PC-3 (cell line): ENCODE results near the gene CBY3. TPM values are rescaled to one million over a fixed set of nuclear protein-coding genes. Genes with fewer than 3 reads are reported as not detected.
A peak's percentile ranks its signal among the peaks of the same experiment; 100 is the strongest.
"Not testable (repeated sequence)": the region's sequence is repeated elsewhere in the genome, so short reads cannot be mapped to it uniquely, and the experiment has no call there.

Source experiments
- ATAC-seq: fragments of 200-7000 bp; cut with Tn5 transposase; 2 replicates; pipeline ENCODE4 v1.9.1; 2020; ENCODE audit warnings: mild to moderate bottlenecking, moderate library complexity
- BruUV-seq: library from RNA; stranded (reverse); fragments of 400-500 nt; replicated peaks from 2 replicates; lab custom pipeline; 2021; lab: Mats Ljungman, UMichigan
- CTCF ChIA-PET: fragments of 300-600 bp; sonication (Branson Sonifier 250); formaldehyde crosslinking; loops from one replicate; lab custom pipeline; 2022; ENCODE audit warnings: antibody characterized with exemption; lab: Charles Lee
- POLR2A ChIA-PET: fragments of 300-600 bp; sonication (Branson Sonifier 250); formaldehyde crosslinking; loops from one replicate; lab custom pipeline; 2022; ENCODE audit warnings: antibody characterized with exemption; ENCODE audit not compliant: unreplicated experiment; lab: Charles Lee
- DNase-seq: peaks from one replicate; pipeline ENCODE4 v3.0.0-alpha.2; 2015
- H2AFZ ChIP-seq: fragments of 300-600 bp; sonication (generic); 2 replicates; pipeline ENCODE4 v1.6.0; 2016; ENCODE audit warnings: antibody characterized with exemption, low read length
- H3F3A ChIP-seq: fragments of 300-600 bp; sonication (generic); one replicate; pipeline ENCODE4 v1.6.0; 2017; ENCODE audit warnings: antibody characterized with exemption, low read length, control low read depth, mild to moderate bottlenecking; ENCODE audit not compliant: unreplicated experiment
- H3K27ac ChIP-seq: fragments of 300-600 bp; sonication (generic); 2 replicates; pipeline ENCODE4 v1.5.1; 2016; ENCODE audit warnings: mild to moderate bottlenecking, low read length
- H3K27me3 ChIP-seq: fragments of 300-600 bp; sonication (generic); 2 replicates; pipeline ENCODE4 v1.6.1; 2016; ENCODE audit warnings: low read length, mixed read lengths
- H3K36me3 ChIP-seq: fragments of 300-600 bp; sonication (generic); 2 replicates; pipeline ENCODE4 v1.6.1; 2016; ENCODE audit warnings: low read depth, mixed run types, low read length, mixed read lengths
- H3K4me1 ChIP-seq: fragments of 300-600 bp; sonication (generic); 2 replicates; pipeline ENCODE4 v1.5.1; 2016; ENCODE audit warnings: low read length; ENCODE audit not compliant: insufficient read depth
- H3K4me2 ChIP-seq: fragments of 300-600 bp; sonication (generic); 2 replicates; pipeline ENCODE4 v1.6.0; 2016; ENCODE audit warnings: low read length
- H3K4me3 ChIP-seq: fragments of 300-600 bp; sonication (generic); 2 replicates; pipeline ENCODE4 v1.5.1; 2016; ENCODE audit warnings: mild to moderate bottlenecking, low read length, mixed read lengths
- H3K79me2 ChIP-seq: fragments of 300-600 bp; sonication (generic); 2 replicates; pipeline ENCODE4 v1.6.1; 2017; ENCODE audit warnings: low read length, mixed read lengths
- H3K9ac ChIP-seq: fragments of 300-600 bp; sonication (generic); 2 replicates; pipeline ENCODE4 v1.6.0; 2016; ENCODE audit warnings: mild to moderate bottlenecking, low read length
- H3K9me2 ChIP-seq: fragments of 300-600 bp; sonication (generic); replicated peaks from 2 replicates; pipeline ENCODE4 v1.6.1; 2016; ENCODE audit warnings: mixed run types, low read length, mixed read lengths
- H3K9me3 ChIP-seq: fragments of 300-600 bp; sonication (generic); 2 replicates; pipeline ENCODE4 v1.6.1; 2016; ENCODE audit warnings: low read length, mixed read lengths
- H4K20me1 ChIP-seq: fragments of 300-600 bp; sonication (generic); 2 replicates; pipeline ENCODE4 v1.6.1; 2016; ENCODE audit warnings: low read length, mixed read lengths
- CTCF ChIP-seq: fragments of 300-600 bp; sonication (generic); conservative IDR thresholded peaks from 2 replicates; pipeline ENCODE4 v1.5.1; 2017; ENCODE audit warnings: antibody characterized with exemption, low read depth, mild to moderate bottlenecking, low read length
- EZH2 ChIP-seq: fragments of 300-600 bp; sonication (generic); IDR thresholded peaks from one replicate; pipeline ENCODE4 v1.6.1; 2017; ENCODE audit warnings: antibody characterized with exemption, mild to moderate bottlenecking, low read length; ENCODE audit not compliant: unreplicated experiment
- EZH2phosphoT487 ChIP-seq: fragments of 300-600 bp; sonication (generic); IDR thresholded peaks from 2 replicates; pipeline ENCODE4 v1.6.1; 2018; ENCODE audit warnings: mild to moderate bottlenecking, antibody characterized with exemption, low read length, borderline replicate concordance
- intact Hi-C: fragments of 100-400 bp; cut with micrococcal nuclease; formaldehyde crosslinking; loops from 2 replicates; pipeline ENCODE4 v1.9.0; 2023
- total RNA-seq: library from RNA; depleted of rRNA; stranded (reverse); fragments of >200 nt; gene quantifications from 2 replicates; pipeline ENCODE4 v1.2.3, GENCODE V29; 2014

CBY3 gene
- total RNA-seq, 1 experiment from 2014 or later = 1.4 TPM

DNA sequence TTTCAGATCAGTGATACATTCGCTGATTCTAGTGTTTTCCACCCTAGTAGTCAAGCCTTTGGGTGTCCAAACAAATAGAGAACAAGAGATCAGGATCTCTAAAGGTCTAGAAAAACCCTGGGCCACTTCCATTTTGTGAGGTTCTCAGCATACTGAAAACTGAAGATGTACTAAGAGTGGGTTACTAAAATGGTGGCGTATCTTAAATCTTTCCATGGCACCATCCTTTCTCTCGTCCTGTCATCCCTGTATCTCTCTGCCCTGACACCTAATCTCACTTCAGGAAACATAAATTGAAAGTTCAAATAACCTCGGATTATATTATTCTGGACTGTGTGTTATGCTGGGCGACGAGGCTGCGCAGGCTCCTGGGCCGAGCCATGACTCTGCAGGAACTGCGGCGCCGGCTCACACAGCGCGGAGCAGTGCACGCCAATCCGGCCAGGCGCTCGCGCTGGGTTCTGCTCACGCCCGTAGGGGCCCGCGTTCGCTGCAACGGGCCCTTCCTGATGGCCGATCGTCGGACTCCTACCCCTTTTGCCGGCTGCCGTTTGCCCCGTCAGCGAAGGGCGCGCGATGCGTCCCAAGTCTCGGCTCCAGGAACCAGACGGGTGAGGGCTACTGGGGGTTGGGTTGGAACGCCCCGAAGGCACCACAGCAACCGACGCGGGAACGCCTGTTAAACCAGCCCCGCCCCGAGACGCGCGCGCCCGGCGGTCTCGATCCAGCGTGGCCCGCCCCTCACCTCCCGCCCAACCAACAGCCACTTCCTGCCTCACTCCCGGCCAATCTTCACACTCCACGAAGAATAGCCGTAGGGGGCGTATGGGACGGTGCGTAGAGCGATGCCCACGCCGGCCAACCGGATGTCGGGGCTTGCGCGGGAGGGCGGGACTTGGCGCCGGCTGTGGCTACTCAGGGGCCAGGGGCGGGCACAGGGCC, 17.4 kb upstream of the CBY3 start:
- H3K27me3 ChIP-seq = no peaks in the 10 kb centered on the region
- BruUV-seq = TSS peak; percentile 91
- intact Hi-C loops = loop anchor here (2.0 kb wide), 2 partner anchors 13 to 35 kb away; partner anchors contain the start of gene MAML1
- TF ChIP-seq EZH2phosphoT487 (no peak), EZH2 (no peak), CTCF (no peak)
- H3K4me1 ChIP-seq = peaks cover 7% of the 10 kb centered on the region; the same call in 1 of the 2 replicates
- H3K9me3 ChIP-seq = no peaks in the 10 kb centered on the region
- peaks cover 23% of the 10 kb centered on the region for H4K20me1 ChIP-seq
- DNase-seq (peak; percentile 97), ATAC-seq (peak; percentile 89)
- H3F3A ChIP-seq = no peaks in the 10 kb centered on the region
- ChIA-PET POLR2A (no interaction called here), CTCF (no interaction called here)
- peak overlapping the region; percentile 92 for H3K27ac ChIP-seq
- peak overlapping the region; percentile 100 for H3K4me3 ChIP-seq
- no peaks in the 10 kb centered on the region for H3K36me3 ChIP-seq
- no peaks in the 10 kb centered on the region for H3K9me2 ChIP-seq
- H3K4me2 ChIP-seq = peak overlapping the region; percentile 91
- peak overlapping the region; percentile 100 for H3K9ac ChIP-seq
- H3K79me2 ChIP-seq = peaks cover 56% of the 10 kb centered on the region
- peak overlapping the region; percentile 49 for H2AFZ ChIP-seq

GRCh38 chr5:179697543-179697942, 16.7 kb upstream of the CBY3 start:
- H3F3A ChIP-seq, CTCF ChIA-PET, H3K27me3 ChIP-seq, ATAC-seq, DNase-seq, H2AFZ ChIP-seq, POLR2A ChIA-PET, H3K36me3 ChIP-seq, intact Hi-C loops, BruUV-seq, H3K9me2 ChIP-seq, H3K4me1 ChIP-seq, H3K9me3 ChIP-seq: not testable (repeated sequence)
- Histone ChIP-seq H3K9ac (peak overlapping the region; percentile 100), H4K20me1 (peaks cover 20% of the 10 kb centered on the region), H3K4me3 (peak overlapping the region; percentile 74), H3K27ac (peak overlapping the region; percentile 92), H3K4me2 (peak overlapping the region; percentile 88), H3K79me2 (peaks cover 49% of the 10 kb centered on the region)

GRCh38 chr5:179697108-179697507, 16.3 kb upstream of the CBY3 start:
- Histone ChIP-seq H3K36me3 (no peaks in the 10 kb centered on the region), H3K9ac (no peak overlapping the region), H3K9me2 (no peaks in the 10 kb centered on the region), H2AFZ (no peak overlapping the region), H3K27ac (no peak overlapping the region), H3F3A (no peaks in the 10 kb centered on the region), H3K4me1 (peaks cover 7% of the 10 kb centered on the region; the same call in 1 of the 2 replicates), H4K20me1 (peaks cover 17% of the 10 kb centered on the region), H3K27me3 (no peaks in the 10 kb centered on the region), H3K79me2 (peaks cover 44% of the 10 kb centered on the region), H3K4me2 (peak overlapping the region; percentile 88; the same call in 1 of the 2 replicates), H3K4me3 (0 out of 2 replicates have a peak overlapping the region, but pooled peaks have one; percentile 74), H3K9me3 (no peaks in the 10 kb centered on the region)
- ATAC-seq (no peak), DNase-seq (no peak)
- no TSS peak for BruUV-seq
- ChIA-PET CTCF (no interaction called here), POLR2A (no interaction called here)
- TF ChIP-seq EZH2 (no peak), CTCF (no peak), EZH2phosphoT487 (no peak)
- intact Hi-C loops = no loop called here
